MCF 10A (cell line): ENCODE results near the gene KIR3DL3. TPM values are rescaled to one million over a fixed set of nuclear protein-coding genes. Genes with fewer than 3 reads are reported as not detected.
"Not testable (repeated sequence)": the region's sequence is repeated elsewhere in the genome, so short reads cannot be mapped to it uniquely, and the experiment has no call there.

Experiments
- Bru-seq: library from RNA; stranded (reverse); fragments of 400-500 nt; gene quantifications from one replicate; lab custom pipeline; 2021; lab: Mats Ljungman, UMichigan
- BruChase-seq, 2 experiments: library from RNA; stranded (reverse); fragments of 400-500 nt; gene quantifications; one replicate each; lab custom pipeline; 2021; lab: Mats Ljungman, UMichigan
- BruUV-seq: library from RNA; stranded (reverse); fragments of 400-500 nt; replicated peaks from 2 replicates; lab custom pipeline; 2021; lab: Mats Ljungman, UMichigan
- CTCF ChIA-PET: fragments of 300-600 bp; sonication (Branson Sonifier 250); formaldehyde crosslinking; extraction: SDS; loops from one replicate; lab custom pipeline; 2021; ENCODE audit warnings: antibody characterized with exemption, inconsistent platforms; lab: Yijun Ruan, JAX
- POLR2A ChIA-PET: fragments of 300-600, 350-650 bp; sonication (Branson Sonifier 250); formaldehyde crosslinking; extraction: SDS; loops from one replicate; lab custom pipeline; 2020; ENCODE audit warnings: antibody characterized with exemption, inconsistent platforms; lab: Yijun Ruan, JAX
- DNase-seq: peaks from one replicate; pipeline ENCODE4 v3.0.0-alpha.2; 2018; ENCODE audit not compliant: unreplicated experiment
- H3K27ac Mint-ChIP-seq: one replicate; pipeline ENCODE4 v1.8.0; 2022; ENCODE audit warnings: mild to moderate bottlenecking, low read depth, mixed read lengths; ENCODE audit not compliant: unreplicated experiment
- H3K27me3 Mint-ChIP-seq: one replicate; pipeline ENCODE4 v1.8.0; 2022; ENCODE audit warnings: mixed read lengths; ENCODE audit not compliant: insufficient read depth, unreplicated experiment
- H3K36me3 Mint-ChIP-seq: one replicate; pipeline ENCODE4 v1.8.0; 2022; ENCODE audit warnings: mild to moderate bottlenecking, moderate library complexity, mixed read lengths; ENCODE audit not compliant: insufficient read depth, unreplicated experiment
- H3K4me1 Mint-ChIP-seq: one replicate; pipeline ENCODE4 v1.8.0; 2022; ENCODE audit warnings: mixed read lengths; ENCODE audit not compliant: insufficient read depth, unreplicated experiment
- H3K4me3 Mint-ChIP-seq: one replicate; pipeline ENCODE4 v1.8.0; 2022; ENCODE audit warnings: mild to moderate bottlenecking, moderate library complexity, mixed read lengths; ENCODE audit not compliant: unreplicated experiment
- H3K9me3 Mint-ChIP-seq: one replicate; pipeline ENCODE4 v1.8.0; 2022; ENCODE audit warnings: mixed read lengths; ENCODE audit not compliant: unreplicated experiment
- intact Hi-C: fragments of 100-400 bp; cut with micrococcal nuclease; formaldehyde crosslinking; loops from 2 replicates; pipeline ENCODE4 v1.14.1; 2022
- long read RNA-seq: library from polyadenylated mRNA; stranded (forward); transcript quantifications from one replicate; pipeline ENCODE4 v2.0.0, GENCODE V29; 2022
- total RNA-seq: library from RNA; stranded (reverse); gene quantifications from 2 replicates; pipeline ENCODE4 v1.2.3, GENCODE V29; 2022
- TF ChIP-seq, protein P1 (sequence below): fragments of 200-600 bp; IDR thresholded peaks from one replicate; pipeline ENCODE4 v1.8.0; 2022; ENCODE audit warnings: antibody characterized with exemption, mild to moderate bottlenecking; ENCODE audit not compliant: unreplicated experiment

KIR3DL3 gene
- total RNA-seq (not detected in 2 replicates), Bru-seq, nascent RNA (not detected), BruChase-seq, experiment 1, labeled RNA remaining after a 6-hour chase (not detected), BruChase-seq, experiment 2, labeled RNA remaining after a 2-hour chase (not detected)
- long read RNA-seq, result 0 reads

DNA sequence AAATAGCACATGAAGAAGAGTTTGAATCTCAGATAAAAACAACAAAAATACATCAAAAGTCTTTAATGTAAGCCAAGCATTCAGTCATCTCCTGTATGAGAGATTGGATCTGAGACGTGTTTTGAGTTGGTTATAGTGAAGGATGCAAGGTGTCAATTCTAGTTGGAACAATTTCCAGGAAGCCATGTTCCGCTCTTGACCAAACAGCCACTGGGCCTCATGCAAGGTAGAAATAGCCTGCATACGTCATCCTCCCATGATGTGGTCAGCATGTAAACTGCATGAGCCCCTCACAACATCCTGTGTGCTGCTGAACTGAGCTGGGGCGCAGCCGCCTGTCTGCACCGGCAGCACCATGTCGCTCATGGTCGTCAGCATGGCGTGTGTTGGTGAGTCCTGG is at the start of gene KIR3DL3:
Gene KIR3DL3 (plus strand): TSS at position 301 of the 400 bp plus-strand sequence. CDS start 55 bp downstream, at position 356.
- no peaks in the 10 kb centered on the region for H3K27me3 Mint-ChIP-seq
- H3K36me3 Mint-ChIP-seq, result peaks cover 6% of the 10 kb centered on the region
- no peak within 1 kb of the TSS for H3K27ac Mint-ChIP-seq
- intact Hi-C loops, result no loop called here
- H3K9me3 Mint-ChIP-seq, result peaks cover 57% of the 10 kb centered on the region
- H3K4me1 Mint-ChIP-seq, result no peaks in the 10 kb centered on the region
- no TSS peak for BruUV-seq
- TF ChIP-seq, protein P1, sequence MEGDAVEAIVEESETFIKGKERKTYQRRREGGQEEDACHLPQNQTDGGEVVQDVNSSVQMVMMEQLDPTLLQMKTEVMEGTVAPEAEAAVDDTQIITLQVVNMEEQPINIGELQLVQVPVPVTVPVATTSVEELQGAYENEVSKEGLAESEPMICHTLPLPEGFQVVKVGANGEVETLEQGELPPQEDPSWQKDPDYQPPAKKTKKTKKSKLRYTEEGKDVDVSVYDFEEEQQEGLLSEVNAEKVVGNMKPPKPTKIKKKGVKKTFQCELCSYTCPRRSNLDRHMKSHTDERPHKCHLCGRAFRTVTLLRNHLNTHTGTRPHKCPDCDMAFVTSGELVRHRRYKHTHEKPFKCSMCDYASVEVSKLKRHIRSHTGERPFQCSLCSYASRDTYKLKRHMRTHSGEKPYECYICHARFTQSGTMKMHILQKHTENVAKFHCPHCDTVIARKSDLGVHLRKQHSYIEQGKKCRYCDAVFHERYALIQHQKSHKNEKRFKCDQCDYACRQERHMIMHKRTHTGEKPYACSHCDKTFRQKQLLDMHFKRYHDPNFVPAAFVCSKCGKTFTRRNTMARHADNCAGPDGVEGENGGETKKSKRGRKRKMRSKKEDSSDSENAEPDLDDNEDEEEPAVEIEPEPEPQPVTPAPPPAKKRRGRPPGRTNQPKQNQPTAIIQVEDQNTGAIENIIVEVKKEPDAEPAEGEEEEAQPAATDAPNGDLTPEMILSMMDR, result no peak
- ChIA-PET CTCF (no interaction called here), POLR2A (no interaction called here)
- H3K4me3 Mint-ChIP-seq, result no peak within 1 kb of the TSS
- no peak for DNase-seq

DNA sequence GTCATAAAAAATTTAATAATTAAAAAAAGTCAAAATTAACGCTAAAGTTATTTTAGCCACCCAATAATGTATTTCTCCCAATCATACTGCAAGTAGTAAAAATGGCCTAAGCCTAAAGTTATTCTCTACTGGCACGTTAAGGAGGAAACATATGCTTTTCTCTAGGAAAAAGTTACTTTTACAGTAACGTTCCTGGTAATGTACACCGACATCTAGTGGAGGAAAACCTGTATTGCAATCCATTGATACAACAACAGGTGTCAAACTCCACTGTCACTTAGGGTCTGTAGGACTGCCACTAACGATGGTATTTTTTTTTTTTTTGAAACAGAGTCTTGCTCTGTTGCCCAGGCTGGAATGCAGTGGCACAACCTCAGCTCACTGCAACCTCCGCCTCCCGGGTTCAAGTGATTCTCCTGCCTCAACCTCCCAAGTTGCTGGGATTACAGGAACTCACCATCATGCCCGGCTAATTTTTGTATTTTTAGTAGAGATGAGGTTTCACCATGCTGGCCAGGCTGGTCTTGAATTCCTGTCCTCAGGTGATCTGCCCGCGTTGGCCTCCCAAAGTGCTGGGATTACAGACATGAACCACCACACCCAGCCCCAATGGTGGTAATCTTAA is 47.9 kb upstream of the KIR3DL3 start:
- not testable (repeated sequence) for BruUV-seq, H3K9me3 Mint-ChIP-seq, H3K27me3 Mint-ChIP-seq, H3K4me3 Mint-ChIP-seq, H3K27ac Mint-ChIP-seq, H3K36me3 Mint-ChIP-seq, H3K4me1 Mint-ChIP-seq
- ChIA-PET CTCF (interaction anchor here (0.6 to 7.6 kb wide), 11 partner anchors 15 to 812 kb away, joined by 3 to 84 read pairs (median 4); no protein-coding TSS in a partner anchor), POLR2A (interaction anchor here (0.7 kb wide), 1 partner anchor 120 kb away, joined by 4 read pairs; no protein-coding TSS in a partner anchor)
- DNase-seq, result peak; percentile 58
- TF ChIP-seq, protein P1, result peak; percentile 75
- intact Hi-C loops, result loop anchor here (2.0 kb wide), 1 partner anchor 196 kb away; no protein-coding TSS in a partner anchor

DNA sequence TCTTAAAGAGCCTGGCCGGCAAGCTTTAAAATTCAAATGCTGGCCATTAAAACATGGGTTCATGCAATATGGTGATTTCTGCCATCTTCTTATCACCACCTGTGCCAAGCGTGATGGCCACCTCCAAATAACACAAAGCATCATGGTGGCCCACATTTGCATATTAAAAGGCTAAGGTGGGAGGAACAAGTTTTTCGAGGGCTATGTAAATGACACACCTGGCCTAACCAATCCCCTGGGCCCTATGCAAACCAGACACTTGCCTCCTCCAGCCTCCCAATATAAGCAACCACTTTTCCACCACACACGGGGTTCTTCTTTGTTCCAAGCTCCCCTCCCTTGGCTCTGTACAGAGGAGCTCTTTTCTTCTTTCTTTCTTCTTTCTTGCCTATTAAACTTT is 47.0 kb upstream of the KIR3DL3 start:
- TF ChIP-seq, protein P1, result no peak
- Mint-ChIP-seq H3K36me3 (no peaks in the 10 kb centered on the region), H3K9me3 (peaks cover 6% of the 10 kb centered on the region), H3K27me3 (no peaks in the 10 kb centered on the region), H3K27ac (no peak overlapping the region), H3K4me1 (no peaks in the 10 kb centered on the region), H3K4me3 (no peak overlapping the region)
- BruUV-seq, result no TSS peak
- CTCF ChIA-PET, result interaction anchor here (0.6 to 7.2 kb wide), 11 partner anchors 9 to 469 kb away, joined by 3 to 73 read pairs (median 4); no protein-coding TSS in a partner anchor
- POLR2A ChIA-PET, result no interaction called here
- no peak for DNase-seq
- intact Hi-C loops, result loop anchor here (2.0 kb wide), 1 partner anchor 196 kb away; no protein-coding TSS in a partner anchor

DNA sequence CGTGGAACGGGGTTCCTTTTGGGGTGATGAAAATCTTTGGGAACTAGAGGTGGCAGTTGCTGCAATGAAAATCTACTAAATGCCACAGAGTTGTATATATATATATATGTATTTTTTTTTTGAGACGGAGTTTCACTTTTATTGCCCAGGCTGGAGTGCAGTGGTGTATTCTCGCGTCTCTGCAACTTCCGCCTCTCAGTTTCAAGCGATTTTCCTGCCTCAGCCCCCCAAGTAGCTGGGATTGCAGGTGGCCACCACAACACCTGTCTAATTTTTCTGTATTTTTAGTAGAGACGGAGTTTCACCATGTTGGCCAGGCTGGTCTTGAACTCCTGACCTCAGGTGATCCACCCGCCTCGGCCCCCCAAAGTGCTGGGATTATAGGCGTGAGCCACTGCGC is 42.6 kb upstream of the KIR3DL3 start:
- H3K27me3 Mint-ChIP-seq, BruUV-seq, H3K27ac Mint-ChIP-seq, POLR2A ChIA-PET, H3K4me1 Mint-ChIP-seq, H3K36me3 Mint-ChIP-seq, H3K4me3 Mint-ChIP-seq, H3K9me3 Mint-ChIP-seq, DNase-seq, intact Hi-C loops: not testable (repeated sequence)
- CTCF ChIA-PET, result interaction anchor here (1.2 to 4.6 kb wide), 3 partner anchors 8 to 371 kb away, joined by 3 to 36 read pairs (median 5); no protein-coding TSS in a partner anchor
